Measurements from ENCODE around the gene KCNJ6.

DNA sequence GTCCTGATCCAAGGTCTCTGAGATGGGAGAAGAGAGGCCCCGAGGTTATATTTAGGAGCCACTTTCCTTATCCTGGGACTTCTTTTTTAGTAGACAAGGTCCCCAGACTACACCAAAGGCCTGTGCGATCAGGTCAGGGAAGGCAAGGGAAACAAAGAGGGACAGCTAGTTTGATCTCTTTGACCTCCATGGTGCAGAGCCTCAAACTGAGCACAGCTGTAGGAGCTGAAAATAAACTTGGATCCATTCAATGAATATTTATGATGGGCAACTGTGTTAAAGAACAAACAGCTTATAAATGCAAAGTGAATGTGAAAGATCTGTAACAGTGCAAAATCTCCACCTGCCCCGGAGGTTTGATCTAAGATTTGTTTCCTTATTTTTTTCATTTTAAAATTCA is 293.1 kb downstream of the KCNJ6 start:
- TF ChIP-seq POLR2A (IDR thresholded peaks at IDR 0.05) = no peak
- TF ChIP-seq, protein P1, sequence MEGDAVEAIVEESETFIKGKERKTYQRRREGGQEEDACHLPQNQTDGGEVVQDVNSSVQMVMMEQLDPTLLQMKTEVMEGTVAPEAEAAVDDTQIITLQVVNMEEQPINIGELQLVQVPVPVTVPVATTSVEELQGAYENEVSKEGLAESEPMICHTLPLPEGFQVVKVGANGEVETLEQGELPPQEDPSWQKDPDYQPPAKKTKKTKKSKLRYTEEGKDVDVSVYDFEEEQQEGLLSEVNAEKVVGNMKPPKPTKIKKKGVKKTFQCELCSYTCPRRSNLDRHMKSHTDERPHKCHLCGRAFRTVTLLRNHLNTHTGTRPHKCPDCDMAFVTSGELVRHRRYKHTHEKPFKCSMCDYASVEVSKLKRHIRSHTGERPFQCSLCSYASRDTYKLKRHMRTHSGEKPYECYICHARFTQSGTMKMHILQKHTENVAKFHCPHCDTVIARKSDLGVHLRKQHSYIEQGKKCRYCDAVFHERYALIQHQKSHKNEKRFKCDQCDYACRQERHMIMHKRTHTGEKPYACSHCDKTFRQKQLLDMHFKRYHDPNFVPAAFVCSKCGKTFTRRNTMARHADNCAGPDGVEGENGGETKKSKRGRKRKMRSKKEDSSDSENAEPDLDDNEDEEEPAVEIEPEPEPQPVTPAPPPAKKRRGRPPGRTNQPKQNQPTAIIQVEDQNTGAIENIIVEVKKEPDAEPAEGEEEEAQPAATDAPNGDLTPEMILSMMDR (IDR thresholded peaks at IDR 0.05) = no peak

Measured in testis (tissue), 2 donors.